Stimulated activated CD8-positive, alpha-beta memory T cell treated with anti-CD3 and anti-CD28 coated beads, Interleukin-7, amount 100 ng/mL, for 1 hour (primary cell): ENCODE results near the gene ARFGEF2.
"Not testable (repeated sequence)": the region's sequence is repeated elsewhere in the genome, so short reads cannot be mapped to it uniquely, and the experiment has no call there.

Source experiments
- DNase-seq, 2 donors: peaks; one replicate each; pipeline ENCODE4 v3.0.0-alpha.2; 2020; ENCODE audit warnings: low read depth in 2 of 2

ARFGEF2 gene

DNA sequence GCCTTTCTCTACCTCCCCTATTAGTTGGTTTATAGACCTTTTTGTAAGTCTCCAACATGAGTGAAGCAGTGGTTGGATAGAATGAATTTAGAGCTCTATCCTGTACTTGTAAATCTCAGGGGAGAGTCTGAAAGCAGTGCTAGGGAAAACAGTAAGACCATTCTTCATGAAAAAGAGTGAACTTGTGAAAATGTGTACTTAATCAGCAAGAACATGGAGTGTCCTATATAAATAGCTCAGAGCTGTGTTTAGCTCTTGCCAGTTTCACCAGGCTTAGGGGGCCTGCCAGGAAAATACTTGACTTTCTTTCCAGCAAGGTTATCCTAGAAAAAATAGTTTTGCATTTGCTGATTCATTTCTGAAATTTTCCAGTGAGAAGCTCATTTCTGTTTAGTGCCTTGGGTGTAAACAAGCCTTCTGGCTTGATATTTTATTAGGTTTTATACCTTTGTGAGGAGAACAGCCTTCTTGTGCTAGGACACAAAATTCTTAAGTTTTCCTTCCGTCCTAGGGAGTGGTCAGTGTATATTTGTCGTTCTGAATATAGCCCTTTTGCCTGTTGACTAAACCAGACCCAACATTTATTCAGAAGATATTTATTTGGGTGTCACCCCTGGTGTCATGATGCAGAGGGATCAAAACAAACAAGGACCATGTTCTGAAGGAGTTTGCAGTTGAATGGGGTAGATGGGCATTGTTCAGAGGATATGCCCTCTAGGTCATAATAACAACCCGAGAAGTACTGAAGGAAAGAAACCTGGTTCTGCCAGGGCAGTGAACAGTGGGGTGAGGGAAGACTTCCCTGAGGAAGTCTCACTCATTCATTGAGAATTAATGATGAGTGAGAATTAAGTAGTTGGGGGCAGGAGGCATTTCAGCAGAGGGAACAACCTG is 7.6 kb downstream of the ARFGEF2 start:
- no peak for DNase-seq

GRCh38 chr20:48930035-48930434 is 8.5 kb downstream of the ARFGEF2 start:
- no peak for DNase-seq

GRCh38 chr20:48930878-48931277 is 9.4 kb downstream of the ARFGEF2 start:
- DNase-seq: no peak

- DNase-seq: no peak
Observed at GRCh38 chr20:48931527-48932374, 10.2 kb downstream of the ARFGEF2 start.

- no peak for DNase-seq
Observed at GRCh38 chr20:48932375-48932941, 10.9 kb downstream of the ARFGEF2 start.

- DNase-seq: no peak
Observed at GRCh38 chr20:48933017-48933766, 11.7 kb downstream of the ARFGEF2 start.

- DNase-seq: not testable (repeated sequence)
Observed at GRCh38 chr20:48934273-48934877, 12.9 kb downstream of the ARFGEF2 start.

DNA sequence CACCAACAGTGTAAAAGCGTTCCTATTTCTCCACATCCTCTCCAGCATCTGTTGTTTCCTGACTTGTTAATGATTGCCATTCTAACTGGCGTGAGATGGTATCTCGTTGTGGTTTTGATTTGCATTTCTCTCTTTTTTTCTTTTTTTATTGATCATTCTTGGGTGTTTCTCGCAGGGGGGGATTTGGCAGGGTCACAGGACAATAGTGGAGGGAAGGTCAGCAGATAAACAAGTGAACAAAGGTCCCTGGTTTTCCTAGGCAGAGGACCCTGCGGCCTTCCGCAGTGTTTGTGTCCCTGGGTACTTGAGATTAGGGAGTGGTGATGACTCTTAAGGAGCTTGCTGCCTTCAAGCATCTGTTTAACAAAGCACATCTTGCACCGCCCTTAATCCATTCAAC is 13.5 kb downstream of the ARFGEF2 start:
- DNase-seq: not testable (repeated sequence)

GRCh38 chr20:48936178-48936577 is 14.7 kb downstream of the ARFGEF2 start:
- DNase-seq: not testable (repeated sequence)

GRCh38 chr20:48937674-48938073 is 16.2 kb downstream of the ARFGEF2 start:
- no peak for DNase-seq

DNA sequence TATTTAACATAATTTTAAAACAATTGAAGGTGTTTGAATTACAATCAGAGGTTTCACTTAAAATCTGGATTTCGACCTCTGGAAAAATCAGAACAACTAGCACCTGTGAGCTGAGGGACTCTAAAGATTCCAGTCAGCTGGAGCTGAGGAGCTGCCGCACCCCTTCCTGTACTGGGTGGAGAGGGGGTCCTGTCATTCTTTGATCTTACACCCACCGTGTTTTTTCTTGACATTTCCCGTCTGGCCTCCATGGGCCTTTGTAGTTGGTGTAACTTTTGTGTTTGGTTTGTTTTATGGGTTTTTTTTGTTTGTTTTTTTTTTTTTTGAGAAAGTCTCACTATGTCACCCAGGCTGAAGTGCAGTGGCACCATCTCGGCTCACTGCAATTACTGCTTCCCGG is 17.2 kb downstream of the ARFGEF2 start:
- no peak for DNase-seq

- no peak for DNase-seq
Observed at GRCh38 chr20:48940170-48940569, 18.7 kb downstream of the ARFGEF2 start.

GRCh38 chr20:48941467-48941866 is 20.0 kb downstream of the ARFGEF2 start:
- no peak for DNase-seq

DNA sequence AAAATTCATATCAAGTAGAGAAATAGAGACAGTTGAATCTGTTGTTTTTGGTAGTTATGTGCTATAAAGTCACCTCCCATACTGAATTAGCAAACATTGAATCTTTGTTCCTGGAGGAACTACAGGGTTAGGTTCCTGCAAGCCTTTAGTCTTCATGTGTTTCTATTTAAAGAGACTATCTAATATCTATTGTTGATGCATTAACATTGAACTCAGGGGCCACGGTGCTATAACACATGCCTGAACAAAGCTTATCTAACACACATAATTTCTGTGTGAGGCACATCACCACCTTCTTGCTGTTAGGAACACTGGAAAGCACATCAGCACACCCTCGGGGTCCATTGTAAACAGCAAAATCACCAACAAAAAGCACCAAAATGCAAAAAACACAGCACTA is 21.2 kb downstream of the ARFGEF2 start:
- no peak for DNase-seq

- no peak for DNase-seq
Observed at GRCh38 chr20:48944663-48945297, 23.3 kb downstream of the ARFGEF2 start.

- DNase-seq: no peak
Observed at GRCh38 chr20:48945840-48946514, 24.5 kb downstream of the ARFGEF2 start.

GRCh38 chr20:48948612-48949011 is 27.1 kb downstream of the ARFGEF2 start:
- DNase-seq: no peak

DNA sequence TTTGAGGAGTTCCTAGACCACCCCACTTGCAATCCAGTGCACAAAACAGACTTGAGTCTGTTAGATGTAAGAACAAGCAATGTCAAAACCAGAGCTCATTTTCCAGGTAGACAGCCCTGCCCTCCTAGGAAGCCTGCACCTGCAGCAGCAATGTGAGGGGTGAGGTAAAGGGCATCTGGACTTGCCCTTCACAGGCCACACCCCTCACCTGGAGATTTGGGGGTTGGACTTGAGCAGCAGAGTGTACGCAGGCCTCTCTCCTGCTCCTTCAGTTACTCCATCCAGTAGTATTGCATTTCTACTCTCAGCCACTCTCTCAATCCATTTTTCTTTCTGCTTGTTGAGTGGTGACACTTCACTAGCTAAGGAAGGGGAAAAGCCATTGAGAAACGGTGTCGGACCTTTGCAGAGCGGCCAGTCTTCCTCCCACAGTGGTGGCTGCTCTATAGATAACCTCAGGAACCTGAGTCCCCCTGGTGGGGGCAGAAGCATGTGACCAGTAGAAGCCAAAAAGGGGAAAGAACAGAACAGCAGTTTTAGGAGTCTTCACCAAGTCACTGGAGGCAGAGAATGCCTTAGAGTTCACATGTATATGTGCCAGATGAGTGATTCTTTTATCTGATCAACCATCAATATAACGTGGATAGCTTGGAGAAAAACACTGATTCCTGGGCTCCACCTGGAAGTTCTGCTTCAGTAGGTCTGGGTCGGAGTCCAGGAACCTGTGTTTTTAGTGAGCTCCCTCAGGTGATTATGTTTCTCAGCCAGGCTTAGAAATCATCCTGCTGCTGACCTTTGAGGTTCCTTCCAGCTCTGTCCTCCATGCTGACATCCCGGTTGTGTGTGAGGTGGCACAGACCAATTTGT is 28.0 kb downstream of the ARFGEF2 start:
- DNase-seq: no peak

DNA sequence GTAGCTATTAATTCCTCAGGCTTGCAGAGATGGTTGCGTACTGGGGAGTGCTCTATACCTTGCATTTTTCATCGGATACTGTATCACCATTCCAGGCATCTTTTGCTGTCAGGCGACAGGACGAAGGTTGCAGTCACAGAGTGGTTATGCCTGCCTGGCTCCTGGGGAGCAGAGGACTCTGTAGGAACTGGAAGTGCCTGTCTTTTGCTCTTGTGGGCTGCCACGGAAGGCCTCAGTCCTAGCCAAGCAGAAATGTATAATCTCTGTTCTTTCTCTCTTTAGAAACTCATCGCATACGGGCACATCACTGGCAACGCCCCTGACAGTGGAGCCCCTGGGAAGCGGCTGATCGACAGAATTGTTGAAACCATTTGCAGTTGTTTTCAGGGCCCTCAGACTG is 29.5 kb downstream of the ARFGEF2 start:
- DNase-seq: no peak
